ENCODE measurements around the gene CIDEB. TPM values are rescaled to one million over a fixed set of nuclear protein-coding genes. Genes with fewer than 3 reads are reported as not detected.

The CIDEB gene
- total and polyA plus RNA-seq, 2 donors (not counting 1 experiment from before 2014, with no cell fraction given) = 26.2 to 32.8 TPM

GRCh38 chr14:24291446-24292117 is 16.2 kb downstream of the CIDEB start:
- Mint-ChIP-seq H3K4me3 (no peak overlapping the region), H3K27me3 (no peaks in the 10 kb centered on the region), H3K27ac (no peak overlapping the region), H3K4me1 (peaks cover 20% of the 10 kb centered on the region), H3K9me3 (ENCODE audit: insufficient read depth) (no peaks in the 10 kb centered on the region)
- DNase-seq = no peak
- Histone ChIP-seq H3K4me3 (ENCODE audit: control extremely low read depth in 1 of 5, extremely low read depth in 1 of 5, insufficient read depth in 1 of 5, low read depth in 2 of 5, low read length in 4 of 5) (no peak overlapping the region), H3K79me2 (ENCODE audit: control insufficient read depth, insufficient read depth, low read length) (peaks cover 13% of the 10 kb centered on the region), H4K20me1 (ENCODE audit: control insufficient read depth, insufficient read depth, low read length, poor library complexity, severe bottlenecking) (no peaks in the 10 kb centered on the region), H3K9ac (ENCODE audit: low read length) (no peak overlapping the region), H2AFZ (ENCODE audit: insufficient read depth, low read depth, low read length, poor library complexity, severe bottlenecking) (no peak overlapping the region), H3K27ac (ENCODE audit: low read length in 2 of 2) (no peak overlapping the region), H3K36me3 (replicated peaks in 1 of 2; ENCODE audit: control extremely low read depth in 1 of 2, control insufficient read depth in 1 of 2, extremely low read depth in 1 of 2, insufficient read depth in 2 of 2, low read length in 1 of 2) (peaks cover 13 to 58% of the 10 kb centered on the region in 2 experiments), H3K4me1 (ENCODE audit: control insufficient read depth in 2 of 2, insufficient read depth in 2 of 2, low read length in 2 of 2) (peaks cover 12 to 20% of the 10 kb centered on the region in 2 donors), H3K27me3 (replicated peaks in 1 of 4; ENCODE audit: control extremely low read depth in 1 of 4, control insufficient read depth in 3 of 4, insufficient read depth in 4 of 4, low read length in 3 of 4) (no peaks in the 10 kb centered on the region), H3K9me3 (ENCODE audit: control extremely low read depth in 1 of 3, control insufficient read depth in 2 of 3, insufficient read depth in 1 of 3, low read length in 2 of 3) (no peaks in the 10 kb centered on the region), H3K4me2 (replicated peaks; ENCODE audit: low read depth, low read length, poor library complexity, severe bottlenecking) (no peak overlapping the region)
- no peak for ATAC-seq (ENCODE audit: low read depth)
- CTCF ChIA-PET = interaction anchor here (1.2 to 5.1 kb wide), 7 partner anchors 10 to 146 kb away, joined by 3 to 41 read pairs (median 14); partner anchors contain the start of genes CIDEB, LTB4R2, RABGGTA and TINF2
- intact Hi-C loops (cut with micrococcal nuclease) = no loop called here
- TF ChIP-seq CTCF (IDR thresholded peaks at IDR 0.05) (no peak), EZH2 (IDR thresholded peaks at IDR 0.05; ENCODE audit: borderline replicate concordance, insufficient read depth, low read depth, low read length, poor library complexity, severe bottlenecking) (no peak)
- POLR2A ChIA-PET = interaction anchor here (1.0 to 1.2 kb wide), 3 partner anchors 20 to 49 kb away, joined by 3 read pairs; partner anchors contain the start of genes LTB4R and TINF2
- WGBS (ENCODE audit: insufficient coverage) = 92% methylated on average over 2 of the region's 3 CpGs

GRCh38 chr14:24290746-24291145 is 17.0 kb downstream of the CIDEB start:
- peaks cover 14% of the 10 kb centered on the region for H3K4me1 Mint-ChIP-seq
- H3K4me2 ChIP-seq (replicated peaks; ENCODE audit: low read depth, low read length, poor library complexity, severe bottlenecking) = no peak overlapping the region
- H3K9me3 Mint-ChIP-seq (ENCODE audit: insufficient read depth) = no peaks in the 10 kb centered on the region
- 92% methylated on average over 3 of the region's 9 CpGs for WGBS (ENCODE audit: insufficient coverage)
- ATAC-seq (ENCODE audit: low read depth) (no peak), DNase-seq (no peak)
- no peaks in the 10 kb centered on the region for H3K9me3 ChIP-seq (ENCODE audit: control extremely low read depth in 1 of 3, control insufficient read depth in 2 of 3, insufficient read depth in 1 of 3, low read length in 2 of 3)
- ChIA-PET POLR2A (interaction anchor here (0.9 to 2.0 kb wide), 4 partner anchors 13 to 48 kb away, joined by 3 to 5 read pairs (median 4); partner anchors contain the start of genes RABGGTA and TINF2), CTCF (interaction anchor here (1.2 to 5.1 kb wide), 8 partner anchors 7 to 147 kb away, joined by 3 to 41 read pairs (median 11); partner anchors contain the start of genes CIDEB, LTB4R2, MDP1 and RABGGTA)
- no peaks in the 10 kb centered on the region for H3K27me3 Mint-ChIP-seq
- no peaks in the 10 kb centered on the region for H4K20me1 ChIP-seq (ENCODE audit: control insufficient read depth, insufficient read depth, low read length, poor library complexity, severe bottlenecking)
- H3K79me2 ChIP-seq (ENCODE audit: control insufficient read depth, insufficient read depth, low read length) = peaks cover 13% of the 10 kb centered on the region
- H3K9ac ChIP-seq (ENCODE audit: low read length) = no peak overlapping the region
- no peak overlapping the region for H3K27ac ChIP-seq (ENCODE audit: low read length in 2 of 2)
- no peaks in the 10 kb centered on the region for H3K27me3 ChIP-seq (replicated peaks in 1 of 4; ENCODE audit: control extremely low read depth in 1 of 4, control insufficient read depth in 3 of 4, insufficient read depth in 4 of 4, low read length in 3 of 4)
- peaks cover 11 to 52% of the 10 kb centered on the region in 2 experiments for H3K36me3 ChIP-seq (replicated peaks in 1 of 2; ENCODE audit: control extremely low read depth in 1 of 2, control insufficient read depth in 1 of 2, extremely low read depth in 1 of 2, insufficient read depth in 2 of 2, low read length in 1 of 2)
- no peak overlapping the region for H3K27ac Mint-ChIP-seq
- intact Hi-C loops (cut with micrococcal nuclease) = no loop called here
- H3K4me3 ChIP-seq (ENCODE audit: control extremely low read depth in 1 of 5, extremely low read depth in 1 of 5, insufficient read depth in 1 of 5, low read depth in 2 of 5, low read length in 4 of 5) = no peak overlapping the region
- no peak overlapping the region for H2AFZ ChIP-seq (ENCODE audit: insufficient read depth, low read depth, low read length, poor library complexity, severe bottlenecking)
- H3K4me3 Mint-ChIP-seq = no peak overlapping the region
- TF ChIP-seq CTCF (IDR thresholded peaks at IDR 0.05) (no peak), EZH2 (IDR thresholded peaks at IDR 0.05; ENCODE audit: borderline replicate concordance, insufficient read depth, low read depth, low read length, poor library complexity, severe bottlenecking) (no peak)
- H3K4me1 ChIP-seq (ENCODE audit: control insufficient read depth in 2 of 2, insufficient read depth in 2 of 2, low read length in 2 of 2) = peaks cover 10 to 18% of the 10 kb centered on the region in 2 donors

Measured in B cell (primary cell).